Stimulated activated naive B cell treated with anti-CD40 and anti-IgM and Interleukin-4, amounts not matched to agents 10 μg/mL and 1 μg/mL and 100 μg/mL, for 72 hours (primary cell): ENCODE results near the gene STRBP.
"Not testable (repeated sequence)": the region's sequence is repeated elsewhere in the genome, so short reads cannot be mapped to it uniquely, and the experiment has no call there.

ENCODE experiments used
- ATAC-seq, 2 donors: fragments of 150-1000 bp; cut with Tn5 transposase; replicated peaks; 2 replicates each; pipeline ENCODE4 v1.10.0; 2021; ENCODE audit warnings: moderate library complexity in 1 of 2
- DNase-seq: peaks from one replicate; pipeline ENCODE4 v3.0.0; 2021
- H3K27ac Mint-ChIP-seq: one replicate; pipeline ENCODE4 v1.8.0; 2022; ENCODE audit warnings: mild to moderate bottlenecking, mixed read lengths
- H3K27me3 Mint-ChIP-seq, 2 donors: one replicate each; pipeline ENCODE4 v1.8.0; 2022; ENCODE audit warnings: mixed read lengths in 2 of 2
- H3K36me3 Mint-ChIP-seq, 2 donors: one replicate each; pipeline ENCODE4 v1.8.0; 2022; ENCODE audit warnings: mixed read lengths in 2 of 2, mild to moderate bottlenecking in 1 of 2
- H3K4me1 Mint-ChIP-seq, 2 donors: one replicate each; pipeline ENCODE4 v1.8.0; 2022; ENCODE audit warnings: mixed read lengths in 2 of 2, mild to moderate bottlenecking in 1 of 2
- H3K4me3 Mint-ChIP-seq, 2 donors: one replicate each; pipeline ENCODE4 v1.8.0; 2022; ENCODE audit warnings: mild to moderate bottlenecking in 2 of 2, mixed read lengths in 2 of 2, moderate library complexity in 1 of 2
- H3K9me3 Mint-ChIP-seq, 2 donors: one replicate each; pipeline ENCODE4 v1.8.0; 2022; ENCODE audit warnings: mixed read lengths in 2 of 2, mild to moderate bottlenecking in 1 of 2

Gene STRBP

DNA sequence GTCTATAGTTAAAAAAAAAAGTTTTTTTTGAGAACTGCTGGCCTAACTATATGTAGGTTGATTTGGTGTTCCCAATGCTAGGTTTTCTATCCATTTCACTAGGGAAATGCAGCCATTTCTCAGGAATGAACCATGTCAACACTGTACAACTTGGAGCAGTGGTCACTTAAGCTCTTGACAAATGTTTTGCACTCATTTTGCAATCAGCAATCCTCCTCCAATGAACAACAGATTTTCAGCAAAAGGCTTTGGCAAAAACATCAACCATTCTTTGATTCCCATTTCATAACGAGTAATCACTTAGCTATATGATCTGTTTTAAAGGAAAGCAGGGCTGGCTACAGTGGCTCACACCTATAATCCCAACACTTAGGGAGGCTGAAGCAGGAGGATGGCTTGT lies 17.9 kb downstream of the STRBP start:
- H3K4me1 Mint-ChIP-seq, result peaks cover 39 to 82% of the 10 kb centered on the region in 2 donors
- no peak for ATAC-seq
- H3K27me3 Mint-ChIP-seq, result no peaks in the 10 kb centered on the region
- no peak overlapping the region for H3K27ac Mint-ChIP-seq
- no peak for DNase-seq
- peaks cover 6 to 33% of the 10 kb centered on the region in 2 donors for H3K36me3 Mint-ChIP-seq
- H3K9me3 Mint-ChIP-seq, result peaks cover 0 to 1% of the 10 kb centered on the region in 2 donors
- H3K4me3 Mint-ChIP-seq, result no peak overlapping the region

DNA sequence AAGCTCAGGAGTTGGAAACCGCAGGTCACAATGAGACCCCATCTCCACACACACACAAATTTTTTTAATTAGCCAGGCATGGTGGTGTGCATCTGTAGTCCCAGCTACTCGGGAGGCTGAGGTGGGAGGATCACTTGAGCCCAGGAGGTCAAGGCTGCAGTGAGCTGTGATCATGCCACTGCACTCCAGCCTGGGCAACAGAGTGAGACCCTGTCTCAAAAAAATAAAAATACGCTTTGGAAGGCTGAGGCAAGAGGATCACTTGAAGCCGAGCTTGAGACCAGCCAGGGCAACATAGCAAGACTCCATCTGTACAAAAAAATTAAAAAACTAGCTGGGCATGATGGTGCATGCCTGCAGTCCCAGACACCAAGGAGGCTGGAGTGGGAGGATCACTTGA lies 19.2 kb downstream of the STRBP start:
- H3K9me3 Mint-ChIP-seq, ATAC-seq, H3K27me3 Mint-ChIP-seq, DNase-seq: not testable (repeated sequence)
- peaks cover 2 to 32% of the 10 kb centered on the region in 2 donors for H3K36me3 Mint-ChIP-seq
- H3K27ac Mint-ChIP-seq, result peak overlapping the region; percentile 69
- peaks cover 42 to 87% of the 10 kb centered on the region in 2 donors for H3K4me1 Mint-ChIP-seq
- peak overlapping the region in 1 of 2 donors; percentile 8 for H3K4me3 Mint-ChIP-seq

DNA sequence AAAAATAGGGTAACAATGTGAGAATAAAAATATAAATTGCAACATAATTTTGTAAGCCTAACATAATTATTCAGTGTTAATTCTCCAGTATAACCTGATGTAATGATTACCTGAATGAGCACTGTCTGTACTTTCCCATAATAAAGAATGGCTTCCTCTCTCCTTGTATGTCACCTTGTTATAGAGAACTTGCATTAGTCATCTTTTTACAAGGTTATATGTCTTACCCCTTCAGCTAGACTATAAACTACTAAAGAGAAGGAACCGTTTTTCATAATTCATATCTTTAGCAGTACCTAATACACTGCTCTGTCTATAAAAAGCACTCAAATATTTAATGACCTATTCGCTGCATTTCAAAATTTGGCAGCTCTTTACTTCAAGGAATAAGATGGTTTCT lies 19.8 kb downstream of the STRBP start:
- ATAC-seq, result peak; percentile 67 to 79
- no peak overlapping the region for H3K4me3 Mint-ChIP-seq
- H3K4me1 Mint-ChIP-seq, result peaks cover 43 to 87% of the 10 kb centered on the region in 2 donors
- DNase-seq, result no peak
- H3K27ac Mint-ChIP-seq, result peak overlapping the region; percentile 69
- no peaks in the 10 kb centered on the region for H3K27me3 Mint-ChIP-seq
- H3K36me3 Mint-ChIP-seq, result peaks cover 2 to 30% of the 10 kb centered on the region in 2 donors
- peaks cover 0 to 1% of the 10 kb centered on the region in 2 donors for H3K9me3 Mint-ChIP-seq

GRCh38 chr9:123246534-123246933 lies 21.9 kb downstream of the STRBP start:
- peaks cover 6 to 34% of the 10 kb centered on the region in 2 donors for H3K36me3 Mint-ChIP-seq
- no peak overlapping the region for H3K27ac Mint-ChIP-seq
- no peaks in the 10 kb centered on the region for H3K9me3 Mint-ChIP-seq
- no peaks in the 10 kb centered on the region for H3K27me3 Mint-ChIP-seq
- ATAC-seq (no peak), DNase-seq (no peak)
- H3K4me1 Mint-ChIP-seq, result peaks cover 38 to 81% of the 10 kb centered on the region in 2 donors
- no peak overlapping the region for H3K4me3 Mint-ChIP-seq

GRCh38 chr9:123239726-123240125 lies 28.7 kb downstream of the STRBP start:
- no peak for DNase-seq
- H3K36me3 Mint-ChIP-seq, result peaks cover 27 to 36% of the 10 kb centered on the region in 2 donors
- H3K27me3 Mint-ChIP-seq, result no peaks in the 10 kb centered on the region
- no peak overlapping the region for H3K27ac Mint-ChIP-seq
- H3K9me3 Mint-ChIP-seq, result peaks cover 0 to 1% of the 10 kb centered on the region in 2 donors
- H3K4me3 Mint-ChIP-seq, result no peak overlapping the region
- peaks cover 45 to 90% of the 10 kb centered on the region in 2 donors for H3K4me1 Mint-ChIP-seq
- ATAC-seq, result peak in 1 of 2 donors; percentile 31

DNA sequence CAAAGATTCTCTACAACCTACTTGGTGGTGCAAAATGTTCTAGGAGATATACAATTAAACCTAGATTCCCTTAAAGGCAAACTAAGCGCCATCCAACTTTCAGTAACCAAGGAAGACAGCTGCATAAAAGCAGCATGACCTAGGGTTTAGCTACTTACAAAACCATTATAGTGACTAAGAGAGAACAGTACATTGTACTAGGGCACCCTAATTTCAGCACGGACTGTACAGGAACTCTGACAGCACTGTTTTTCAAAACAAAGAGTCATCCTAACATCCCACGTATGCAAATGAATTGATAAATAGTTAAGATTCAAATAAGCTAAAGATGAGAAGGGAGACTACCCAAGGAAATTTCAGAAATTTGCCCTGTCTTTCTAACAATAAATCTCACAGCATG lies 30.0 kb downstream of the STRBP start:
- H3K4me3 Mint-ChIP-seq, result no peak overlapping the region
- peaks cover 35 to 42% of the 10 kb centered on the region in 2 donors for H3K36me3 Mint-ChIP-seq
- DNase-seq (no peak), ATAC-seq (peak; percentile 44 to 60)
- peaks cover 0 to 3% of the 10 kb centered on the region in 2 donors for H3K9me3 Mint-ChIP-seq
- peaks cover 37 to 76% of the 10 kb centered on the region in 2 donors for H3K4me1 Mint-ChIP-seq
- H3K27ac Mint-ChIP-seq, result peak overlapping the region; percentile 48
- no peaks in the 10 kb centered on the region for H3K27me3 Mint-ChIP-seq

GRCh38 chr9:123237220-123237619 lies 31.2 kb downstream of the STRBP start:
- Mint-ChIP-seq H3K27me3 (no peaks in the 10 kb centered on the region), H3K4me1 (peaks cover 41 to 70% of the 10 kb centered on the region in 2 donors), H3K27ac (peak overlapping the region; percentile 73), H3K4me3 (no peak overlapping the region), H3K9me3 (peaks cover 0 to 3% of the 10 kb centered on the region in 2 donors), H3K36me3 (peaks cover 46 to 53% of the 10 kb centered on the region in 2 donors)
- ATAC-seq (no peak), DNase-seq (no peak)

DNA sequence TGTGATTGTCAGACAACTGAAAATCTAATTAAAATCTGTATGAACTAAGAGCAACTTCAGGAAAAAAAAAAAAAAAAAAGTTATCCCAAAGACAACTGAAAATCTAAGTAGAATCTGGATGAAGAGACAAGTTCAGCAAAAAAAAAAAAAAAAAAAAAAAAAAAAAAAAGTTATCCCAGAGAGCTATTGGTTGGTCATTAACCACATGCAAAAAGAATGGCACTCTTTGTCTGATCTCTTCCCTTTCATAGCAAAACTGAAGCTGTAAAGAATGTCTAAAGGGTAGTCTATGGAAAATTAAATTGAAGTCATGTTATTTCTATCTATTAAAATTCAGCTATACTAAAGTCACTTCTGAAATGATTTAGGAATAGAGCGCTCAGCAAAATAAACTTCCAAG lies 32.9 kb downstream of the STRBP start:
- H3K9me3 Mint-ChIP-seq, result peaks cover 0 to 3% of the 10 kb centered on the region in 2 donors
- ATAC-seq (peak; percentile 29 to 44), DNase-seq (no peak)
- H3K27me3 Mint-ChIP-seq, result no peaks in the 10 kb centered on the region
- no peak overlapping the region for H3K27ac Mint-ChIP-seq
- peak overlapping the region; percentile 25 to 26 for H3K4me3 Mint-ChIP-seq
- H3K36me3 Mint-ChIP-seq, result peaks cover 43 to 57% of the 10 kb centered on the region in 2 donors
- H3K4me1 Mint-ChIP-seq, result peaks cover 43 to 53% of the 10 kb centered on the region in 2 donors

DNA sequence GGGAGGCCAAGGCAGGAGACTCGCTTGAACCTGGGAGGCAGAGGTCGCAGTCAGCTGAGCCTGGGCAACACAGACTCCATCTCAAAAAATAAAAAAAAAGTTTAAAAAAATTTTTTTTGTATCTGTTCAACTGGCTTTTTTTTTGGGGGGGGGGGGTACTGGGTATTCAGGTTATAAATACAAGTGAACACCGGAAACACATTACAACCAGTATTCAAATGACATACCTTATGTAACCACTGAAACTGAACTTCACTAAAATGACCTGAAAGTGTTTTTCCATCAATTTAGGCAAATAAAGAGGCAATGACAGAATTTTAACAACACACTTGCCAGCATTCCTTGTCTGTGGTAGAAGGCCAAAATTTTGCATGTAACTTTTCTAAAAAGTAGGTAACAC lies 33.5 kb downstream of the STRBP start:
- ATAC-seq, result peak in 1 of 2 donors; percentile 31
- H3K4me3 Mint-ChIP-seq, result peak overlapping the region in 1 of 2 donors; percentile 54
- peaks cover 40 to 47% of the 10 kb centered on the region in 2 donors for H3K4me1 Mint-ChIP-seq
- no peak for DNase-seq
- H3K36me3 Mint-ChIP-seq, result peaks cover 42 to 57% of the 10 kb centered on the region in 2 donors
- no peaks in the 10 kb centered on the region for H3K27me3 Mint-ChIP-seq
- H3K27ac Mint-ChIP-seq, result peak overlapping the region; percentile 71
- H3K9me3 Mint-ChIP-seq, result peaks cover 0 to 3% of the 10 kb centered on the region in 2 donors

DNA sequence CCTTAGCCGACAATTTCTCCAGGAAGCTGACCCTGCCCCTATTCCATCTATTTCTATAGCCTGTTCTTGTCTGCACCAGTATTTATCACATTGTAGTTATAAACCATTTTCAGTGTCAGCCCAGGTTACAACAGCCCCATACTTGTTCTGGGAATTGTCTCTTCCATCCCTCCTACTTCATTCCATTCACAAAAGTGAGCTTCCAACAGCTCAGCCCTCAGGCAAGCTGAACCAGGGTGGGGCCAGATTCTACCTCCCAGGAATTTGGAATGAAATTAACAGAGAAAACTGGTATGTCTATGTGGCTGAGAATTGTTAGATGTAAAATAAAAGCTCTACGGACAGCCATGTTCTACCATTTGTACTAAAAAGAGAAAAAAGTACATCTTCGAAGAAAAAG lies 36.1 kb downstream of the STRBP start:
- H3K4me3 Mint-ChIP-seq, result no peak overlapping the region
- H3K36me3 Mint-ChIP-seq, result peaks cover 36 to 49% of the 10 kb centered on the region in 2 donors
- H3K4me1 Mint-ChIP-seq, result peaks cover 24 to 25% of the 10 kb centered on the region in 2 donors
- DNase-seq (no peak), ATAC-seq (no peak)
- H3K9me3 Mint-ChIP-seq, result peaks cover 0 to 2% of the 10 kb centered on the region in 2 donors
- no peak overlapping the region for H3K27ac Mint-ChIP-seq
- H3K27me3 Mint-ChIP-seq, result no peaks in the 10 kb centered on the region

GRCh38 chr9:123231421-123231820 lies 37.0 kb downstream of the STRBP start:
- Mint-ChIP-seq H3K4me3 (no peak overlapping the region), H3K27ac (peak overlapping the region; percentile 83), H3K9me3 (peaks cover 0 to 2% of the 10 kb centered on the region in 2 donors), H3K4me1 (peaks cover 20 to 22% of the 10 kb centered on the region in 2 donors), H3K36me3 (peaks cover 32 to 46% of the 10 kb centered on the region in 2 donors), H3K27me3 (no peaks in the 10 kb centered on the region)
- no peak for DNase-seq
- no peak for ATAC-seq

DNA sequence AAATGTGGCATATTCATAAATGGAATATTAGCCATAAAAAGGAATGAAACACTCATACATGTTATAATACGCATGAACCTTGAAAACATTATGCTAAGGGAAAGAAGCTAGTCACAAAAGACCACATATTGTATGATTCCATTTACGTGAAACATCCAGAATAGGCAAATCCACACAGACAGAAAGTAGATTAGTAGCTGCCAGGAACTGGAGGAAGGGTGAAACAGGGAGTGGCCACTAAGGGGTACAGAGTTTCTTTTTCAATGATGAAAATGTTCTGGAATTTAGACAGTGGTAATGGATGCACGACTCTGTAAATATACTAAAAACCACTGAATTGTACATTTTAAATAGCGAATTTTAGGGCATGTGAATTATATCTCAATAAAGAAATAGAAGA lies 39.4 kb downstream of the STRBP start:
- Mint-ChIP-seq H3K4me1 (peaks cover 31 to 35% of the 10 kb centered on the region in 2 donors), H3K27ac (no peak overlapping the region), H3K4me3 (no peak overlapping the region), H3K36me3 (peaks cover 34 to 43% of the 10 kb centered on the region in 2 donors), H3K27me3 (no peaks in the 10 kb centered on the region), H3K9me3 (peaks cover 0 to 2% of the 10 kb centered on the region in 2 donors)
- ATAC-seq (no peak), DNase-seq (no peak)

DNA sequence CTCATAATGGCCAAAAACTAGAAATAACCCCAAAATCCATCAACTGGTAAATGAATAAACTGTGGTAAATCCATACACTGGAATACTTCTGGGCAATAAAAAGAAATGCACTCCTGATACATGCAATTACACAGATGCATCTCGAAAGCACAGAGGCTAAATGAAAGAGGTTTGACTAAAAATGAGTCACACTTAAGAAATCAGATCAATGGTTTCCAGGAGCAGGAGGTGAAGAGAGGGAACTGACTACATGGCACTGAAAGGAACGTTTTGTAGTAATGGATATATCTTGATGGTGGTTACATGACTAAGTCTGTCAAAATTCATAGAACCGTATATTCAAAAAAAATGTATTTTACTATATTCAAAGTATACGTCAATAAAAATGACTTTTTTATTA lies 42.4 kb downstream of the STRBP start:
- no peak for DNase-seq
- no peaks in the 10 kb centered on the region for H3K9me3 Mint-ChIP-seq

GRCh38 chr9:123225374-123225813 lies 43.0 kb downstream of the STRBP start:
- H3K9me3 Mint-ChIP-seq, result no peaks in the 10 kb centered on the region
- ATAC-seq (peak; percentile 97 to 99), DNase-seq (peak; percentile 74)
- H3K27ac Mint-ChIP-seq, result peak overlapping the region; percentile 88
- no peaks in the 10 kb centered on the region for H3K27me3 Mint-ChIP-seq
- peaks cover 16 to 30% of the 10 kb centered on the region in 2 donors for H3K36me3 Mint-ChIP-seq
- peak overlapping the region; percentile 7 to 36 for H3K4me3 Mint-ChIP-seq
- H3K4me1 Mint-ChIP-seq, result peaks cover 29 to 61% of the 10 kb centered on the region in 2 donors

More for the DNA sequence above, 42.4 kb downstream of the STRBP start:
- Mint-ChIP-seq H3K27me3 (no peaks in the 10 kb centered on the region), H3K4me1 (peaks cover 28 to 55% of the 10 kb centered on the region in 2 donors), H3K36me3 (peaks cover 16 to 30% of the 10 kb centered on the region in 2 donors), H3K4me3 (peak overlapping the region in 1 of 2 donors; percentile 7), H3K27ac (peak overlapping the region; percentile 68)
- ATAC-seq, result no peak

GRCh38 chr9:123220127-123220526 lies 48.3 kb downstream of the STRBP start:
- no peak overlapping the region for H3K4me3 Mint-ChIP-seq
- ATAC-seq (no peak), DNase-seq (no peak)
- H3K27me3 Mint-ChIP-seq, result no peaks in the 10 kb centered on the region
- peaks cover 4 to 5% of the 10 kb centered on the region in 2 donors for H3K9me3 Mint-ChIP-seq
- peaks cover 22 to 44% of the 10 kb centered on the region in 2 donors for H3K36me3 Mint-ChIP-seq
- H3K27ac Mint-ChIP-seq, result no peak overlapping the region
- H3K4me1 Mint-ChIP-seq, result peaks cover 39 to 85% of the 10 kb centered on the region in 2 donors
